GM12878 (cell line): Measurements from ENCODE around the gene AEBP2.
A peak's percentile ranks its signal among the peaks of the same experiment; 100 is the strongest.

ENCODE experiments used
- EZH2 ChIP-seq: IDR thresholded peaks from 2 replicates; pipeline ENCODE4 v1.6.1; 2012; ENCODE audit warnings: low read depth, mild to moderate bottlenecking, control low read depth, inconsistent platforms, low read length, borderline replicate concordance; ENCODE audit not compliant: control insufficient read depth
- HCFC1 ChIP-seq: fragments of 150-350 bp; IDR thresholded peaks from 2 replicates; pipeline ENCODE4 v1.6.1; 2014; ENCODE audit warnings: low read length
- IRF4 ChIP-seq: IDR thresholded peaks from 2 replicates; pipeline ENCODE4 v1.6.1; 2011; ENCODE audit warnings: low read depth, low read length
- MYC ChIP-seq: IDR thresholded peaks from 2 replicates; pipeline ENCODE4 v1.6.1; 2011; ENCODE audit warnings: mild to moderate bottlenecking, low read length, moderate library complexity, inconsistent platforms; ENCODE audit not compliant: insufficient read depth, insufficient replicate concordance, insufficient read length, severe bottlenecking
- POLR2A ChIP-seq: IDR thresholded peaks from 2 replicates; pipeline ENCODE4 v1.6.1; 2011; ENCODE audit warnings: low read depth, mild to moderate bottlenecking, low read length
- RCOR1 ChIP-seq: conservative IDR thresholded peaks from 2 replicates; pipeline ENCODE4 v1.6.1; 2012; ENCODE audit warnings: low read depth, low read length, improper control_type of control experiment
- SIN3A ChIP-seq: IDR thresholded peaks from 2 replicates; pipeline ENCODE4 v1.6.1; 2012; ENCODE audit warnings: low read depth, low read length, improper control_type of control experiment
- SMC3 ChIP-seq: IDR thresholded peaks from 2 replicates; pipeline ENCODE4 v1.6.1; 2011; ENCODE audit warnings: low read length, improper control_type of control experiment, borderline replicate concordance
- ZNF207 ChIP-seq: fragments of 450-650 bp; IDR thresholded peaks from 2 replicates; pipeline ENCODE4 v1.6.1; 2014; ENCODE audit warnings: antibody characterized with exemption, mild to moderate bottlenecking, borderline replicate concordance
- ZSCAN29 ChIP-seq: fragments of 450-650 bp; IDR thresholded peaks from 2 replicates; pipeline ENCODE4 v1.6.1; 2017; ENCODE audit warnings: mild to moderate bottlenecking, moderate library complexity
- TF ChIP-seq, protein P1 (sequence below), 3 experiments: IDR thresholded peaks in 2 of 3; conservative IDR thresholded peaks in 1 of 3; 2 replicates each; pipeline ENCODE4 v1.5.1; 2011; ENCODE audit warnings: low read depth in 3 of 3, low read length in 3 of 3, mild to moderate bottlenecking in 3 of 3, control low read depth in 2 of 3, moderate library complexity in 2 of 3, inconsistent platforms in 1 of 3, mixed read lengths in 1 of 3; ENCODE audit not compliant: control insufficient read depth in 2 of 3, insufficient read depth in 1 of 3; ENCODE audit errors: extremely low read depth in 1 of 3
- TF ChIP-seq, protein P2 (sequence below): IDR thresholded peaks from 2 replicates; pipeline ENCODE4 v1.6.1; 2012; ENCODE audit warnings: mild to moderate bottlenecking, low read depth, low read length

DNA sequence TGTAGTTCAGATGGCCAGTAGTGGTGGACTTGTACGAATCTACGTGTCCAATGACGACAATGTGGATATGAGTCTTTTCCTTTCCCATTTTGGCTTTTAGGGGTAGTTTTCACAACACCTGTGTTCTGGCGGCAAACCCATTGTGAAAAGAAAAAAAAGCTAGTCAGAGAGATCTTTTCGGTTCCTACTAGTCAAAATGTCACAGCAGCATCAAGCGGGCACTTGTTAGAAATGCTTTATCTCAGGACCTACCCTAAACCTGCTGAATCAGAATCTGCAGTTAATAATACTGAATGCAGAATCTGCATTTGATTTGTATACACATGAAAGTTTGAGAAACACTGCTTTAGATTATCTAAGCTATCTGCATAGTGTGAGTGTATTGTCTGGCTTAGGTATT, 18.3 kb downstream of the AEBP2 start:
- TF ChIP-seq ZNF207 (no peak), RCOR1 (no peak), IRF4 (no peak), EZH2 (no peak), SIN3A (no peak), SMC3 (no peak), MYC (no peak), POLR2A (no peak), HCFC1 (no peak), ZSCAN29 (no peak)
- TF ChIP-seq, protein P1, sequence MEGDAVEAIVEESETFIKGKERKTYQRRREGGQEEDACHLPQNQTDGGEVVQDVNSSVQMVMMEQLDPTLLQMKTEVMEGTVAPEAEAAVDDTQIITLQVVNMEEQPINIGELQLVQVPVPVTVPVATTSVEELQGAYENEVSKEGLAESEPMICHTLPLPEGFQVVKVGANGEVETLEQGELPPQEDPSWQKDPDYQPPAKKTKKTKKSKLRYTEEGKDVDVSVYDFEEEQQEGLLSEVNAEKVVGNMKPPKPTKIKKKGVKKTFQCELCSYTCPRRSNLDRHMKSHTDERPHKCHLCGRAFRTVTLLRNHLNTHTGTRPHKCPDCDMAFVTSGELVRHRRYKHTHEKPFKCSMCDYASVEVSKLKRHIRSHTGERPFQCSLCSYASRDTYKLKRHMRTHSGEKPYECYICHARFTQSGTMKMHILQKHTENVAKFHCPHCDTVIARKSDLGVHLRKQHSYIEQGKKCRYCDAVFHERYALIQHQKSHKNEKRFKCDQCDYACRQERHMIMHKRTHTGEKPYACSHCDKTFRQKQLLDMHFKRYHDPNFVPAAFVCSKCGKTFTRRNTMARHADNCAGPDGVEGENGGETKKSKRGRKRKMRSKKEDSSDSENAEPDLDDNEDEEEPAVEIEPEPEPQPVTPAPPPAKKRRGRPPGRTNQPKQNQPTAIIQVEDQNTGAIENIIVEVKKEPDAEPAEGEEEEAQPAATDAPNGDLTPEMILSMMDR (IDR thresholded peaks at IDR 0.05 in 2 of 3, conservative IDR thresholded peaks at IDR 0.05 in 1 of 3; ENCODE audit: control insufficient read depth in 2 of 3, extremely low read depth in 1 of 3, insufficient read depth in 1 of 3, low read depth in 3 of 3, low read length in 3 of 3), result peak in 1 of 3 experiments; percentile 26; a peak in 2 of 6 replicates
- TF ChIP-seq, protein P2, sequence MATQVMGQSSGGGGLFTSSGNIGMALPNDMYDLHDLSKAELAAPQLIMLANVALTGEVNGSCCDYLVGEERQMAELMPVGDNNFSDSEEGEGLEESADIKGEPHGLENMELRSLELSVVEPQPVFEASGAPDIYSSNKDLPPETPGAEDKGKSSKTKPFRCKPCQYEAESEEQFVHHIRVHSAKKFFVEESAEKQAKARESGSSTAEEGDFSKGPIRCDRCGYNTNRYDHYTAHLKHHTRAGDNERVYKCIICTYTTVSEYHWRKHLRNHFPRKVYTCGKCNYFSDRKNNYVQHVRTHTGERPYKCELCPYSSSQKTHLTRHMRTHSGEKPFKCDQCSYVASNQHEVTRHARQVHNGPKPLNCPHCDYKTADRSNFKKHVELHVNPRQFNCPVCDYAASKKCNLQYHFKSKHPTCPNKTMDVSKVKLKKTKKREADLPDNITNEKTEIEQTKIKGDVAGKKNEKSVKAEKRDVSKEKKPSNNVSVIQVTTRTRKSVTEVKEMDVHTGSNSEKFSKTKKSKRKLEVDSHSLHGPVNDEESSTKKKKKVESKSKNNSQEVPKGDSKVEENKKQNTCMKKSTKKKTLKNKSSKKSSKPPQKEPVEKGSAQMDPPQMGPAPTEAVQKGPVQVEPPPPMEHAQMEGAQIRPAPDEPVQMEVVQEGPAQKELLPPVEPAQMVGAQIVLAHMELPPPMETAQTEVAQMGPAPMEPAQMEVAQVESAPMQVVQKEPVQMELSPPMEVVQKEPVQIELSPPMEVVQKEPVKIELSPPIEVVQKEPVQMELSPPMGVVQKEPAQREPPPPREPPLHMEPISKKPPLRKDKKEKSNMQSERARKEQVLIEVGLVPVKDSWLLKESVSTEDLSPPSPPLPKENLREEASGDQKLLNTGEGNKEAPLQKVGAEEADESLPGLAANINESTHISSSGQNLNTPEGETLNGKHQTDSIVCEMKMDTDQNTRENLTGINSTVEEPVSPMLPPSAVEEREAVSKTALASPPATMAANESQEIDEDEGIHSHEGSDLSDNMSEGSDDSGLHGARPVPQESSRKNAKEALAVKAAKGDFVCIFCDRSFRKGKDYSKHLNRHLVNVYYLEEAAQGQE, result no peak
